ENCODE measurements around the gene TMEM132C. TPM values are rescaled to one million over a fixed set of nuclear protein-coding genes. Genes with fewer than 3 reads are reported as not detected.
A peak's percentile ranks its signal among the peaks of the same experiment; 100 is the strongest.

The TMEM132C gene
- polyA plus RNA-seq, 1 of the 3 experiments (the other 2 are of a cell fraction) = not detected

DNA sequence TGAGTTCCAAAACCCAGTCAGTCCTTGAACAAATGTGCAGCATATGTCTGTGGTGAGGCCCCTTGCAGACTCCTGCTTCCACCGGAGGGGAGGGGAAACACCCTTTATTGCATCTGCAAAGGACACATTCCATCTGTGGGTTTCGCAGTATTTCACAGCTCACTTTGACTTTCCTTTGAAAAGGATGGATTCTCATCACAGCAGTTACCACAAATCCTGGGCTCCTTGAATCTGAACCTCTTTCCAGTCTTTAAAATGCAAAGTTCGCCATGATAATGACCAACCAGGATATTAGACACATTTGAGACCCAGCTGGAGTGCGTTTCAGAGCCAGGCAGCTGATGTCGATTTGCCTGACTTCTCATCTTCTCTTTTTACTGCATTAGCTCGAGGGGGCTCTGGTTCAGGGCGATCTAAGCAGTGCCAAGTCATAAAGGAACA is 314.4 kb downstream of the TMEM132C start:
- H3K36me3 ChIP-seq (replicated peaks in 1 of 2; ENCODE audit: control insufficient read depth in 1 of 2, insufficient read depth in 2 of 2, low read length in 1 of 2) = no peaks in the 10 kb centered on the region
- H2AFZ ChIP-seq (ENCODE audit: low read depth) = no peak overlapping the region
- DNase-seq = no peak
- no peak overlapping the region for H3K27ac ChIP-seq (ENCODE audit: low read depth in 2 of 2, low read length in 1 of 2)
- POLR2A ChIA-PET = no interaction called here
- no peaks in the 10 kb centered on the region for H3K9me2 ChIP-seq
- no peaks in the 10 kb centered on the region for H3K4me1 ChIP-seq (ENCODE audit: control insufficient read depth in 1 of 2, insufficient read depth in 2 of 2, low read depth in 1 of 2, low read length in 1 of 2)
- TF ChIP-seq, protein P1, sequence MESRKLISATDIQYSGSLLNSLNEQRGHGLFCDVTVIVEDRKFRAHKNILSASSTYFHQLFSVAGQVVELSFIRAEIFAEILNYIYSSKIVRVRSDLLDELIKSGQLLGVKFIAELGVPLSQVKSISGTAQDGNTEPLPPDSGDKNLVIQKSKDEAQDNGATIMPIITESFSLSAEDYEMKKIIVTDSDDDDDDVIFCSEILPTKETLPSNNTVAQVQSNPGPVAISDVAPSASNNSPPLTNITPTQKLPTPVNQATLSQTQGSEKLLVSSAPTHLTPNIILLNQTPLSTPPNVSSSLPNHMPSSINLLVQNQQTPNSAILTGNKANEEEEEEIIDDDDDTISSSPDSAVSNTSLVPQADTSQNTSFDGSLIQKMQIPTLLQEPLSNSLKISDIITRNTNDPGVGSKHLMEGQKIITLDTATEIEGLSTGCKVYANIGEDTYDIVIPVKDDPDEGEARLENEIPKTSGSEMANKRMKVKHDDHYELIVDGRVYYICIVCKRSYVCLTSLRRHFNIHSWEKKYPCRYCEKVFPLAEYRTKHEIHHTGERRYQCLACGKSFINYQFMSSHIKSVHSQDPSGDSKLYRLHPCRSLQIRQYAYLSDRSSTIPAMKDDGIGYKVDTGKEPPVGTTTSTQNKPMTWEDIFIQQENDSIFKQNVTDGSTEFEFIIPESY (IDR thresholded peaks at IDR 0.05; ENCODE audit: borderline replicate concordance, low read depth) = no peak
- TF ChIP-seq RXRA (IDR thresholded peaks at IDR 0.05; ENCODE audit: borderline replicate concordance, low read depth) (no peak), FOSL2 (IDR thresholded peaks at IDR 0.05; ENCODE audit: borderline replicate concordance, low read depth) (no peak), CHD2 (IDR thresholded peaks at IDR 0.05; ENCODE audit: low read length, partially characterized antibody) (no peak), TCF12 (IDR thresholded peaks at IDR 0.05) (no peak), GATA2 (CRISPR knock-in tag; IDR thresholded peaks at IDR 0.05) (no peak), POLR2AphosphoS5 (IDR thresholded peaks at IDR 0.05; ENCODE audit: low read depth, low read length) (no peak), MEF2A (IDR thresholded peaks at IDR 0.05; ENCODE audit: borderline replicate concordance, low read depth) (no peak), EZH2phosphoT487 (IDR thresholded peaks at IDR 0.05; ENCODE audit: borderline replicate concordance, low read depth) (no peak)
- TF ChIP-seq, protein P2, sequence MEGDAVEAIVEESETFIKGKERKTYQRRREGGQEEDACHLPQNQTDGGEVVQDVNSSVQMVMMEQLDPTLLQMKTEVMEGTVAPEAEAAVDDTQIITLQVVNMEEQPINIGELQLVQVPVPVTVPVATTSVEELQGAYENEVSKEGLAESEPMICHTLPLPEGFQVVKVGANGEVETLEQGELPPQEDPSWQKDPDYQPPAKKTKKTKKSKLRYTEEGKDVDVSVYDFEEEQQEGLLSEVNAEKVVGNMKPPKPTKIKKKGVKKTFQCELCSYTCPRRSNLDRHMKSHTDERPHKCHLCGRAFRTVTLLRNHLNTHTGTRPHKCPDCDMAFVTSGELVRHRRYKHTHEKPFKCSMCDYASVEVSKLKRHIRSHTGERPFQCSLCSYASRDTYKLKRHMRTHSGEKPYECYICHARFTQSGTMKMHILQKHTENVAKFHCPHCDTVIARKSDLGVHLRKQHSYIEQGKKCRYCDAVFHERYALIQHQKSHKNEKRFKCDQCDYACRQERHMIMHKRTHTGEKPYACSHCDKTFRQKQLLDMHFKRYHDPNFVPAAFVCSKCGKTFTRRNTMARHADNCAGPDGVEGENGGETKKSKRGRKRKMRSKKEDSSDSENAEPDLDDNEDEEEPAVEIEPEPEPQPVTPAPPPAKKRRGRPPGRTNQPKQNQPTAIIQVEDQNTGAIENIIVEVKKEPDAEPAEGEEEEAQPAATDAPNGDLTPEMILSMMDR (IDR thresholded peaks at IDR 0.05) = no peak
- TF ChIP-seq, protein P3, sequence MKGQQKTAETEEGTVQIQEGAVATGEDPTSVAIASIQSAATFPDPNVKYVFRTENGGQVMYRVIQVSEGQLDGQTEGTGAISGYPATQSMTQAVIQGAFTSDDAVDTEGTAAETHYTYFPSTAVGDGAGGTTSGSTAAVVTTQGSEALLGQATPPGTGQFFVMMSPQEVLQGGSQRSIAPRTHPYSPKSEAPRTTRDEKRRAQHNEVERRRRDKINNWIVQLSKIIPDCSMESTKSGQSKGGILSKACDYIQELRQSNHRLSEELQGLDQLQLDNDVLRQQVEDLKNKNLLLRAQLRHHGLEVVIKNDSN (IDR thresholded peaks at IDR 0.05; ENCODE audit: borderline replicate concordance, low read depth) = no peak
- TF ChIP-seq, protein P4, sequence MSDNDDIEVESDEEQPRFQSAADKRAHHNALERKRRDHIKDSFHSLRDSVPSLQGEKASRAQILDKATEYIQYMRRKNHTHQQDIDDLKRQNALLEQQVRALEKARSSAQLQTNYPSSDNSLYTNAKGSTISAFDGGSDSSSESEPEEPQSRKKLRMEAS (IDR thresholded peaks at IDR 0.05; ENCODE audit: low read depth) = no peak
- 11% methylated on average over 7 of the region's 7 CpGs for WGBS (ENCODE audit: low lambda C conversion rate)
- CTCF ChIA-PET = no interaction called here
- no peak overlapping the region for H3K4me2 ChIP-seq
- H3K27me3 ChIP-seq (ENCODE audit: insufficient read depth) = no peaks in the 10 kb centered on the region
- H3F3A ChIP-seq (replicated peaks; ENCODE audit: insufficient read depth) = no peaks in the 10 kb centered on the region
- H3K4me3 ChIP-seq (ENCODE audit: low read depth in 2 of 2, low read length in 1 of 2) = no peak overlapping the region
- H4K20me1 ChIP-seq (ENCODE audit: insufficient read depth) = no peaks in the 10 kb centered on the region
- H3K79me2 ChIP-seq (ENCODE audit: insufficient read depth) = no peaks in the 10 kb centered on the region
- no peaks in the 10 kb centered on the region for H3K9me3 ChIP-seq
- no peak overlapping the region for H3K9ac ChIP-seq

DNA sequence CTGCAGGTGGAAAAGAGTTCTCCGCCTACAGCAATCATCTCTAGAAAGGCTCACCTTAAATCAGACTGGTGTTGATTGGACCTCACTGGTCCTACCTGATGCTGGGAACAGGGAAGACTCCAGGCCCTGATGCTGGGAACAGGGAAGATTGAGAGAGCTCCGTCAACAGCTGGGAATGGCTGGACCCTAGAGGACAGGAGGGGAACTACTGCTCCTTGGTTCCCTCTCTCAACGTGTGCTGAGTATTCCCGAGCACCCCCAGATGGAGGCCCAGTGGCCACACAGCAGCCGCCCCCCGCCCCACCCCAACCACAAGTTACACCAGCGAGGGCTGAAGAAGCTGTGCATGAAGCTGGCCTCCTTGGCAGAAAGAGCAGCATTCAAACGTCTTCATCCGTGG is 316.5 kb downstream of the TMEM132C start:
- ChIA-PET CTCF (interaction anchor here (0.7 to 1.3 kb wide), 4 partner anchors 11 to 324 kb away, joined by 3 to 7 read pairs (median 4); no protein-coding TSS in a partner anchor), POLR2A (no interaction called here)
- no peaks in the 10 kb centered on the region for H3F3A ChIP-seq (replicated peaks; ENCODE audit: insufficient read depth)
- TF ChIP-seq GATA2 (CRISPR knock-in tag; IDR thresholded peaks at IDR 0.05) = no peak
- no peak for TF ChIP-seq GABPA (IDR thresholded peaks at IDR 0.05; ENCODE audit: low read depth)
- TF ChIP-seq, protein P4 (IDR thresholded peaks at IDR 0.05; ENCODE audit: low read depth) = no peak
- TF ChIP-seq, protein P5, sequence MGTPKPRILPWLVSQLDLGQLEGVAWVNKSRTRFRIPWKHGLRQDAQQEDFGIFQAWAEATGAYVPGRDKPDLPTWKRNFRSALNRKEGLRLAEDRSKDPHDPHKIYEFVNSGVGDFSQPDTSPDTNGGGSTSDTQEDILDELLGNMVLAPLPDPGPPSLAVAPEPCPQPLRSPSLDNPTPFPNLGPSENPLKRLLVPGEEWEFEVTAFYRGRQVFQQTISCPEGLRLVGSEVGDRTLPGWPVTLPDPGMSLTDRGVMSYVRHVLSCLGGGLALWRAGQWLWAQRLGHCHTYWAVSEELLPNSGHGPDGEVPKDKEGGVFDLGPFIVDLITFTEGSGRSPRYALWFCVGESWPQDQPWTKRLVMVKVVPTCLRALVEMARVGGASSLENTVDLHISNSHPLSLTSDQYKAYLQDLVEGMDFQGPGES (IDR thresholded peaks at IDR 0.05; ENCODE audit: low read depth, low read length) = no peak
- TF ChIP-seq, protein P3 (IDR thresholded peaks at IDR 0.05; ENCODE audit: borderline replicate concordance, low read depth) = no peak
- TF ChIP-seq, protein P6, sequence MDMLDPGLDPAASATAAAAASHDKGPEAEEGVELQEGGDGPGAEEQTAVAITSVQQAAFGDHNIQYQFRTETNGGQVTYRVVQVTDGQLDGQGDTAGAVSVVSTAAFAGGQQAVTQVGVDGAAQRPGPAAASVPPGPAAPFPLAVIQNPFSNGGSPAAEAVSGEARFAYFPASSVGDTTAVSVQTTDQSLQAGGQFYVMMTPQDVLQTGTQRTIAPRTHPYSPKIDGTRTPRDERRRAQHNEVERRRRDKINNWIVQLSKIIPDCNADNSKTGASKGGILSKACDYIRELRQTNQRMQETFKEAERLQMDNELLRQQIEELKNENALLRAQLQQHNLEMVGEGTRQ (IDR thresholded peaks at IDR 0.05; ENCODE audit: borderline replicate concordance, low read depth, low read length) = no peak
- TF ChIP-seq, protein P7, sequence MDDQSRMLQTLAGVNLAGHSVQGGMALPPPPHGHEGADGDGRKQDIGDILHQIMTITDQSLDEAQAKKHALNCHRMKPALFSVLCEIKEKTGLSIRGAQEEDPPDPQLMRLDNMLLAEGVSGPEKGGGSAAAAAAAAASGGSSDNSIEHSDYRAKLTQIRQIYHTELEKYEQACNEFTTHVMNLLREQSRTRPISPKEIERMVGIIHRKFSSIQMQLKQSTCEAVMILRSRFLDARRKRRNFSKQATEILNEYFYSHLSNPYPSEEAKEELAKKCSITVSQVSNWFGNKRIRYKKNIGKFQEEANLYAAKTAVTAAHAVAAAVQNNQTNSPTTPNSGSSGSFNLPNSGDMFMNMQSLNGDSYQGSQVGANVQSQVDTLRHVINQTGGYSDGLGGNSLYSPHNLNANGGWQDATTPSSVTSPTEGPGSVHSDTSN (IDR thresholded peaks at IDR 0.05) = no peak
- DNase-seq = peak; percentile 24
- WGBS (ENCODE audit: low lambda C conversion rate) = 27% methylated on average over 8 of the region's 9 CpGs
- H4K20me1 ChIP-seq (ENCODE audit: insufficient read depth) = no peaks in the 10 kb centered on the region
- H3K9ac ChIP-seq = no peak overlapping the region
- no peaks in the 10 kb centered on the region for H3K9me2 ChIP-seq
- H3K27ac ChIP-seq (ENCODE audit: low read depth in 2 of 2, low read length in 1 of 2) = no peak overlapping the region
- no peaks in the 10 kb centered on the region for H3K36me3 ChIP-seq (replicated peaks in 1 of 2; ENCODE audit: control insufficient read depth in 1 of 2, insufficient read depth in 2 of 2, low read length in 1 of 2)
- H3K4me2 ChIP-seq = no peak overlapping the region
- no peaks in the 10 kb centered on the region for H3K27me3 ChIP-seq (ENCODE audit: insufficient read depth)
- H2AFZ ChIP-seq (ENCODE audit: low read depth) = no peak overlapping the region
- no peak overlapping the region for H3K4me3 ChIP-seq (ENCODE audit: low read depth in 2 of 2, low read length in 1 of 2)
- H3K79me2 ChIP-seq (ENCODE audit: insufficient read depth) = no peaks in the 10 kb centered on the region
- no peaks in the 10 kb centered on the region for H3K9me3 ChIP-seq
- H3K4me1 ChIP-seq (ENCODE audit: control insufficient read depth in 1 of 2, insufficient read depth in 2 of 2, low read depth in 1 of 2, low read length in 1 of 2) = no peaks in the 10 kb centered on the region

All from SK-N-SH (cell line).